Measurements from ENCODE around the gene HPS5.
"Not testable (repeated sequence)": the region's sequence is repeated elsewhere in the genome, so short reads cannot be mapped to it uniquely, and the experiment has no call there.

HPS5 gene

DNA sequence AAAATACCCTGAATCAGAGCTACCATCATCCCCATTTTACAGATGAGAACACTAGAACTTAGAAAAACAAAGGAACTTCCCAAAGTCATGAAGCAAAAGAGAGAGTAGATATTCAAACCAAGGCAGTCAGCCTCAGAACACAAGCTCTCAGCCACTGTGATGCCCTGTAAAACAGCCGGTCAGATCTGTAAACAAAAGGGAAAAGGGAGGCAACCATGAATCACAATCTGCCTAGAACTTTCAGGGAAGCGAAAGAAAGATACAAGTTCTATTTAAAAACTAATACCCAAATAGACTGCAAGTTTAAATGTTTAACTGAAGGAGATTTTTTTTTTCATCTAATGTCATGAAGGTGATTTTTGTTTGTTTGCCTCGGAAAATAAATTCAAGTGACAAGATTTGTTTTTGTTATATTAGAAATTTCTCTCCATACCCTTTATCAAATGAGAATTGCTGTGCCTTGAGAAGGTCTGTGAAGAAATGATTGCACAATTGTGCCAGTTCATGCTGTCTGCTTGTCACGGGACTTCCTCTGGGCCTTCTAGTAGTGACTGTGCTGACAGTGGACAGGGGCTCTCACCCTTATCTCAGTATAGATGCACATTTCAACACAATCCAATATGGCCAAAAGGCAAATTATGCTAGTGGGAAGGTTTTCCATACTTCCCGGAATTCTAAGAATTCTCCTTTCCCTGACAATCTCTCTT is 44.2 kb downstream of the HPS5 start:
- Histone ChIP-seq H3K36me3 (ENCODE audit: control insufficient read depth, insufficient read depth, low read length) (peaks cover 7% of the 10 kb centered on the region; the same call in 1 of the 2 replicates), H3K27me3 (ENCODE audit: control insufficient read depth, insufficient read depth, low read length) (no peaks in the 10 kb centered on the region), H3K9me3 (ENCODE audit: control insufficient read depth, insufficient read depth, low read length) (no peaks in the 10 kb centered on the region), H3K4me3 (ENCODE audit: low read length) (no peak overlapping the region), H3K4me1 (ENCODE audit: control insufficient read depth, insufficient read depth, low read length) (no peaks in the 10 kb centered on the region), H3K27ac (ENCODE audit: low read length) (no peak overlapping the region)
- no peak for DNase-seq (ENCODE audit: low read depth, low spot score)
- WGBS (ENCODE audit: insufficient coverage, insufficient read length): no CpG with 5 or more reads among the region's 5 CpGs

DNA sequence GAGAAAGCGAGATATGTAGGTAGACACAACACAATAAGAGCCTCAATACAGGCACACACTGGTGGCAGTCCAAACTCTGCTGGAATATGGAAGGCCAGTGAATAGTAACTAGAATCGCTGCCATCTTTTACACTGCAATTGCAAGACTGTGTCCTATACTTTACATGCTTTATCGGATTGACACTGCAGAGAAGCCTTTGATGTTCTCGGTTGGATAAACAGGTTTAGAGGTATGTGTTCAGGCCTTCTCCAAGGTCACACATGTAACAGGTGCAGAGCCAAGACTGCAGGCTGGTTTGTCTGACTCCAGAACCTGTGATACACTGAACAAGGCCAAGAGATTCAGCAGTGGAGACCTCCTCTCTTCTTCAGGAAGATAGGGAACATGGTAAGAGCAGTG is 50.7 kb downstream of the HPS5 start:
- no CpG with 5 or more reads among the region's 4 CpGs for WGBS (ENCODE audit: insufficient coverage, insufficient read length)
- H3K36me3 ChIP-seq (ENCODE audit: control insufficient read depth, insufficient read depth, low read length): no peaks in the 10 kb centered on the region

DNA sequence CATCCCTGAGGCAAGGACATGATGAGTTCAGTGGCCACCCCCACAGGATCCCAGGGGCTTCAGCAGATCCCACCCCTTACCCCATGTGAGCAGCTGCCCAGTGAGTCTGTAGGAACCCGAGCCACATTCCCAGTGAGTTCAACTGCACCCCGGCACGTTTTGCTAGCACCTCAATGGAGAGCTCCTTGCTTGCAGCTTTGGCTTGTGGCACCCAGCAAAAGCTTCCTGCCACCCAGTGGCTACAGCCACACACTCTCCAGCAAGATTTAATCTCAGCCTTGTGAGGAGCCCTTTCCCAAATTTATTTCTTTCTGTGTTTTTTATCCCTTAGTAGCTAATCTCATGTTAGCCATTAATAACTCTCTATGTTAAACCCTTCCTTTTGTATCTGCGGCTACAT is 51.8 kb downstream of the HPS5 start:
- Histone ChIP-seq H3K27ac (ENCODE audit: low read length) (no peak overlapping the region), H3K4me3 (ENCODE audit: low read length) (no peak overlapping the region), H3K9me3 (ENCODE audit: control insufficient read depth, insufficient read depth, low read length) (no peaks in the 10 kb centered on the region), H3K4me1 (ENCODE audit: control insufficient read depth, insufficient read depth, low read length) (peaks cover 2% of the 10 kb centered on the region; the same call in 1 of the 2 replicates), H3K36me3 (ENCODE audit: control insufficient read depth, insufficient read depth, low read length) (no peaks in the 10 kb centered on the region), H3K27me3 (ENCODE audit: control insufficient read depth, insufficient read depth, low read length) (no peaks in the 10 kb centered on the region)
- no peak for DNase-seq (ENCODE audit: low read depth, low spot score)
- WGBS (ENCODE audit: insufficient coverage, insufficient read length): no CpG with 5 or more reads among the region's 4 CpGs

More for the DNA sequence above, 50.7 kb downstream of the HPS5 start:
- H3K9me3 ChIP-seq (ENCODE audit: control insufficient read depth, insufficient read depth, low read length): no peaks in the 10 kb centered on the region
- H3K4me1 ChIP-seq (ENCODE audit: control insufficient read depth, insufficient read depth, low read length): peaks cover 2% of the 10 kb centered on the region; the same call in 1 of the 2 replicates
- no peak for DNase-seq (ENCODE audit: low read depth, low spot score)
- H3K27ac ChIP-seq (ENCODE audit: low read length): no peak overlapping the region
- H3K4me3 ChIP-seq (ENCODE audit: low read length): no peak overlapping the region
- no peaks in the 10 kb centered on the region for H3K27me3 ChIP-seq (ENCODE audit: control insufficient read depth, insufficient read depth, low read length)

DNA sequence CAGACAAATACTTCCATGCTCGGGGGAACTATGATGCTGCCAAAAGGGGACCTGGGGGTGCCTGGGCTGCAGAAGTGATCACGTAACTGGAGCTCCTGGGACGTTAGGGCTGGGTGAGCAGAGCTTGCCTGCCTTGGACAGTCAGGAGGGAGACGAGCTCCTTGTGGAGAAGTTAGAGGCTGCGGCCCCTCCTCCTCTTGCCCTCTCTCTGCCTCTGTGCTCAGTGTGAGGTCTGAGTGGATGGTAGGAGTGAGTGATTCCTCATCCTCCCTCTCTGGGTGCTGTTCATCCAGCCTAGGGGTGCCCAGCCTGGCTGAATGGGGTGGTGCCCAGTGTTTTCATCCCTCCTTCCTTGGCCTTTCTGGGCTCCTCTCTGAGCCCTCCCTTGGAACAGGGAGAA is 52.7 kb downstream of the HPS5 start:
- H3K27ac ChIP-seq (ENCODE audit: low read length); H3K9me3 ChIP-seq (ENCODE audit: control insufficient read depth, insufficient read depth, low read length); DNase-seq (ENCODE audit: low read depth, low spot score); H3K27me3 ChIP-seq (ENCODE audit: control insufficient read depth, insufficient read depth, low read length); H3K4me3 ChIP-seq (ENCODE audit: low read length); H3K36me3 ChIP-seq (ENCODE audit: control insufficient read depth, insufficient read depth, low read length); H3K4me1 ChIP-seq (ENCODE audit: control insufficient read depth, insufficient read depth, low read length): not testable (repeated sequence)
- no CpG with 5 or more reads among the region's 5 CpGs for WGBS (ENCODE audit: insufficient coverage, insufficient read length)

- not testable (repeated sequence) for H3K9me3 ChIP-seq (ENCODE audit: control insufficient read depth, insufficient read depth, low read length); DNase-seq (ENCODE audit: low read depth, low spot score); H3K4me1 ChIP-seq (ENCODE audit: control insufficient read depth, insufficient read depth, low read length); H3K36me3 ChIP-seq (ENCODE audit: control insufficient read depth, insufficient read depth, low read length); H3K27ac ChIP-seq (ENCODE audit: low read length); H3K4me3 ChIP-seq (ENCODE audit: low read length); H3K27me3 ChIP-seq (ENCODE audit: control insufficient read depth, insufficient read depth, low read length)
- WGBS (ENCODE audit: insufficient coverage, insufficient read length): no CpG with 5 or more reads among the region's 10 CpGs
Measured at GRCh38 chr11:18267335-18268133, 54.4 kb downstream of the HPS5 start.

DNA sequence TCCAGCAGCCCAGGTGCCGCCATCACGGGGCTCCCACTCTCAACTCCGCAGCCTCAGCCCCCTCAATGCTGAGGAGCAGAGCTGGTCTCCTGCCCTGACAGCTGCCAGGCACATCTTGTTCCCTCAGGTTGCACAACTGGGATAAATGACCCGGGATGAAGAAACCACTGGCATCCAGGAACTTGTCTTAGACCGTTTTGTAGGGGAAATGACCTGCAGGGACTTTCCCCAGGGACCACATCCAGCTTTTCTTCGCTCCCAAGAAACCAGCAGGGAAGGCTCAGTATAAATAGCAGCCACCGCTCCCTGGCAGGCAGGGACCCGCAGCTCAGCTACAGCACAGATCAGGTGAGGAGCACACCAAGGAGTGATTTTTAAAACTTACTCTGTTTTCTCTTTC is 56.0 kb downstream of the HPS5 start, which contains the start of gene SAA1:
TSS of gene SAA1 (plus strand) at position 316 of the 400 bp plus-strand sequence. CDS start 624 bp downstream, outside the sequence.
- no peak for DNase-seq (ENCODE audit: low read depth, low spot score)
- Histone ChIP-seq H3K9me3 (ENCODE audit: control insufficient read depth, insufficient read depth, low read length) (no peaks in the 10 kb centered on the region), H3K4me1 (ENCODE audit: control insufficient read depth, insufficient read depth, low read length) (peaks cover 2% of the 10 kb centered on the region; the same call in 1 of the 2 replicates), H3K27me3 (ENCODE audit: control insufficient read depth, insufficient read depth, low read length) (no peaks in the 10 kb centered on the region), H3K4me3 (ENCODE audit: low read length) (no peak within 1 kb of the TSS), H3K36me3 (ENCODE audit: control insufficient read depth, insufficient read depth, low read length) (no peaks in the 10 kb centered on the region), H3K27ac (ENCODE audit: low read length) (no peak within 1 kb of the TSS)
- WGBS (ENCODE audit: insufficient coverage, insufficient read length): no CpG with 5 or more reads among the region's 8 CpGs

- H3K4me3 ChIP-seq (ENCODE audit: low read length): no peak overlapping the region
- no peak for DNase-seq (ENCODE audit: low read depth, low spot score)
- H3K36me3 ChIP-seq (ENCODE audit: control insufficient read depth, insufficient read depth, low read length): no peaks in the 10 kb centered on the region
- H3K27ac ChIP-seq (ENCODE audit: low read length): no peak overlapping the region
- H3K4me1 ChIP-seq (ENCODE audit: control insufficient read depth, insufficient read depth, low read length): peaks cover 2% of the 10 kb centered on the region; the same call in 1 of the 2 replicates
- no peaks in the 10 kb centered on the region for H3K9me3 ChIP-seq (ENCODE audit: control insufficient read depth, insufficient read depth, low read length)
- WGBS (ENCODE audit: insufficient coverage, insufficient read length): no CpG with 5 or more reads among the region's 1 CpG
- no peaks in the 10 kb centered on the region for H3K27me3 ChIP-seq (ENCODE audit: control insufficient read depth, insufficient read depth, low read length)
Measured at GRCh38 chr11:18264677-18265555, 57.0 kb downstream of the HPS5 start.

GRCh38 chr11:18264035-18264434 is 57.9 kb downstream of the HPS5 start:
- H3K36me3 ChIP-seq (ENCODE audit: control insufficient read depth, insufficient read depth, low read length): no peaks in the 10 kb centered on the region
- no peak overlapping the region for H3K4me3 ChIP-seq (ENCODE audit: low read length)
- no peaks in the 10 kb centered on the region for H3K9me3 ChIP-seq (ENCODE audit: control insufficient read depth, insufficient read depth, low read length)
- H3K27me3 ChIP-seq (ENCODE audit: control insufficient read depth, insufficient read depth, low read length): no peaks in the 10 kb centered on the region
- DNase-seq (ENCODE audit: low read depth, low spot score): no peak
- no peak overlapping the region for H3K27ac ChIP-seq (ENCODE audit: low read length)
- 100% methylated on average over 2 of the region's 4 CpGs for WGBS (ENCODE audit: insufficient coverage, insufficient read length)
- no peaks in the 10 kb centered on the region for H3K4me1 ChIP-seq (ENCODE audit: control insufficient read depth, insufficient read depth, low read length)

DNA sequence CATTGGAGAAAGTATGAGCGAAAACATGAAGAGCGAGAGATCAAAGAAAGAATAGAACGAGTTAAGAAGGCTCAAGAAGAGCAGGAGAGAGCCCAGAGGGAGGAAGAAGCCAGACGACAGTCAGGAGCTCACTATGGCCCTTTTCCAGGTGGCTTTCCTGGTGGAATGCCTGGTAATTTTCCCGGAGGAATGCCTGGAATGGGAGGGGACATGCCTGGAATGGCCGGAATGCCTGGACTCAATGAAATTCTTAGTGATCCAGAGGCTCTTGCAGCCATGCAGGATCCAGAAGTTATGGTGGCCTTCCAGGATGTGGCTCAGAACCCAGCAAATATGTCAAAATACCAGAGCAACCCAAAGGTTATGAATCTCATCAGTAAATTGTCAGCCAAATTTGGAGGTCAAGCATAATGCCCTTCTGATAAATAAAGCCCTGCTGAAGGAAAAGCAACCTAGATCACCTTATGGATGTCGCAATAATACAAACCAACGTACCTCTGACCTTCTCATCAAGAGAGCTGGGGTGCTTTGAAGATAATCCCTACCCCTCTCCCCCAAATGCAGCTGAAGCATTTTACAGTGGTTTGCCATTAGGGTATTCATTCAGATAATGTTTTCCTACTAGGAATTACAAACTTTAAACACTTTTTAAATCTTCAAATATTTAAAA is 59.1 kb downstream of the HPS5 start:
- not testable (repeated sequence) for DNase-seq (ENCODE audit: low read depth, low spot score); H3K9me3 ChIP-seq (ENCODE audit: control insufficient read depth, insufficient read depth, low read length); H3K27me3 ChIP-seq (ENCODE audit: control insufficient read depth, insufficient read depth, low read length); H3K4me1 ChIP-seq (ENCODE audit: control insufficient read depth, insufficient read depth, low read length); H3K27ac ChIP-seq (ENCODE audit: low read length); H3K4me3 ChIP-seq (ENCODE audit: low read length); H3K36me3 ChIP-seq (ENCODE audit: control insufficient read depth, insufficient read depth, low read length)
- WGBS (ENCODE audit: insufficient coverage, insufficient read length): no CpG with 5 or more reads among the region's 8 CpGs

- no CpG with 5 or more reads among the region's 14 CpGs for WGBS (ENCODE audit: insufficient coverage, insufficient read length)
- no peaks in the 10 kb centered on the region for H3K9me3 ChIP-seq (ENCODE audit: control insufficient read depth, insufficient read depth, low read length)
- H3K27ac ChIP-seq (ENCODE audit: low read length): no peak overlapping the region
Measured at GRCh38 chr11:18261721-18262120, 60.2 kb downstream of the HPS5 start.

More at GRCh38 chr11:18261721-18262120, 60.2 kb downstream of the HPS5 start:
- no peak for DNase-seq (ENCODE audit: low read depth, low spot score)
- H3K36me3 ChIP-seq (ENCODE audit: control insufficient read depth, insufficient read depth, low read length): no peaks in the 10 kb centered on the region
- no peak overlapping the region for H3K4me3 ChIP-seq (ENCODE audit: low read length)
- H3K27me3 ChIP-seq (ENCODE audit: control insufficient read depth, insufficient read depth, low read length): no peaks in the 10 kb centered on the region
- H3K4me1 ChIP-seq (ENCODE audit: control insufficient read depth, insufficient read depth, low read length): no peaks in the 10 kb centered on the region
